Stomach (tissue), 9 donors: ENCODE measurements around the gene MS4A4E. TPM values are rescaled to one million over a fixed set of nuclear protein-coding genes. Genes with fewer than 3 reads are reported as not detected.

ENCODE experiments used
- DNase-seq, 2 donors: peaks; one replicate each; pipeline versions ENCODE4 v3.0.0 to v3.0.0-alpha.2; 2013 to 2019
- H3K27ac ChIP-seq, 5 donors: fragments of 200-600 bp in 4 of 5; sonication (generic) in 4 of 5; one replicate each; pipeline ENCODE4 v1.5.1; 2013 to 2019; ENCODE audit warnings: mild to moderate bottlenecking in 1 of 5, moderate library complexity in 1 of 5
- H3K27me3 ChIP-seq, 3 donors: fragments of 200-600 bp; sonication (generic); one replicate each; pipeline ENCODE4 v1.5.1; 2017 to 2019; ENCODE audit warnings: mixed run types in 1 of 3
- H3K36me3 ChIP-seq, 4 donors: fragments of 200-600 bp; sonication (generic); 1 replicate in 3 of 4; 2 replicates in 1 of 4; pipeline ENCODE4 v1.5.1; 2016 to 2019
- H3K4me1 ChIP-seq, 4 donors: fragments of 200-600 bp; sonication (generic); one replicate each; pipeline ENCODE4 v1.5.1; 2016 to 2019
- H3K4me3 ChIP-seq, 4 donors: fragments of 200-600 bp; sonication (generic) in 3 of 4; one replicate each; pipeline ENCODE4 v1.5.1; 2016 to 2019; ENCODE audit warnings: mild to moderate bottlenecking in 1 of 4
- H3K9me3 ChIP-seq, 4 donors: fragments of 200-600 bp; sonication (generic); one replicate each; pipeline ENCODE4 v1.5.1; 2016 to 2019
- CTCF ChIP-seq, 7 experiments: fragments of 450-650 bp in 4 of 7; fragments of 200-600 bp in 3 of 7; sonication (generic) in 3 of 7; IDR thresholded peaks; one replicate each; pipeline ENCODE4 v1.5.1; 2016 to 2019; ENCODE audit warnings: antibody characterized with exemption in 7 of 7, control low read depth in 2 of 7, mild to moderate bottlenecking in 1 of 7
- EP300 ChIP-seq: sonication (generic); formaldehyde crosslinking; IDR thresholded peaks from one replicate; pipeline ENCODE4 v1.6.1; 2017; ENCODE audit warnings: antibody characterized with exemption
- POLR2A ChIP-seq, 4 donors: fragments of 450-650 bp; IDR thresholded peaks; one replicate each; pipeline ENCODE4 v1.6.1; 2016; ENCODE audit warnings: antibody characterized with exemption in 4 of 4, control low read depth in 2 of 4, mild to moderate bottlenecking in 1 of 4, moderate library complexity in 1 of 4
- POLR2AphosphoS5 ChIP-seq, 3 donors: sonication (generic); formaldehyde crosslinking; IDR thresholded peaks; one replicate each; pipeline ENCODE4 v1.6.1; 2016; ENCODE audit warnings: antibody characterized with exemption in 3 of 3
- WGBS, 5 donors: extraction: QIAGEN DNeasy Blood & Tissue Kit in 3 of 5; methylation state at CpG; one replicate each; pipeline versions ENCODE4 v1.1.5 to v1.1.7; 2013 to 2018; 5-methylcytosine and 5-hydroxymethylcytosine counted together
- intact Hi-C: fragments of 100-400 bp; cut with DNase I; formaldehyde crosslinking; loops from one replicate; pipeline ENCODE4 v1.15.1; 2023; ENCODE audit warnings: low total_unique reads
- polyA plus RNA-seq, 3 donors: library from polyadenylated mRNA; stranded (reverse); fragments of 200-250 nt; gene quantifications; one replicate each; pipeline ENCODE4 v1.2.3, GENCODE V29; 2013
- total RNA-seq, 5 donors: library from RNA; depleted of rRNA; stranded (reverse); fragments of >200 nt; gene quantifications; one replicate each; pipeline versions ENCODE4 v1.1.0 to v1.2.3, GENCODE V29; 2014 to 2016
- donor health status: healthy with polysubstance abuse.
- donor health status: Bipolar disorder and iron deficiency.
- donor health status: healthy.

MS4A4E gene
- total and polyA plus RNA-seq, 8 donors: 0.25 to 16.2 (median 1.8) TPM; not detected in 2

DNA sequence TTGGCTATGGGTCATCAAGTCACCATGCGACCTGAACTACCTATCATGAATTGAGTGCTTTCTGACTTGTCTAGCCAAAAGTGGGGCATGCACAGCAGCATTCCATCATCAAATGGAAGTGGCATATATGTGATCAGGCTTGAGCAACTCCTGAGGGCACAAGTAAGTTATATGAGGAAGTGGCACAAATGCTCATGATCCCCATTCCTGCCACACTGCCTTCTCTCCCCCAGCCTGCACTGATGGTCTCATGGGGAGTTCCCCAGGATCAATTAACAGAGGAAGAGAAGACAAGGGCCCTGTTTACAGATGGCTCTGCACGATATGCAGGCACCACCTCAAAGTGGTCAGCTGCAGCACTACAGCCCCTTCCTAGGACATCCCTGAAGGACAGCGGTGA, 21.8 kb downstream of the MS4A4E start:
- TF ChIP-seq POLR2A (IDR thresholded peaks at IDR 0.05) (no peak), EP300 (no peak), POLR2AphosphoS5 (IDR thresholded peaks at IDR 0.05) (no peak), CTCF (IDR thresholded peaks at IDR 0.05) (no peak)
- intact Hi-C loops: no loop called here
- Histone ChIP-seq H3K27me3 (no peaks in the 10 kb centered on the region), H3K4me1 (no peaks in the 10 kb centered on the region), H3K4me3 (no peak overlapping the region), H3K9me3 (no peaks in the 10 kb centered on the region), H3K36me3 (no peaks in the 10 kb centered on the region), H3K27ac (no peak overlapping the region)
- 81 to 95% (median 86%) methylated on average over 3 of the region's 3 CpGs for WGBS, 5 donors
- no peak for DNase-seq

DNA sequence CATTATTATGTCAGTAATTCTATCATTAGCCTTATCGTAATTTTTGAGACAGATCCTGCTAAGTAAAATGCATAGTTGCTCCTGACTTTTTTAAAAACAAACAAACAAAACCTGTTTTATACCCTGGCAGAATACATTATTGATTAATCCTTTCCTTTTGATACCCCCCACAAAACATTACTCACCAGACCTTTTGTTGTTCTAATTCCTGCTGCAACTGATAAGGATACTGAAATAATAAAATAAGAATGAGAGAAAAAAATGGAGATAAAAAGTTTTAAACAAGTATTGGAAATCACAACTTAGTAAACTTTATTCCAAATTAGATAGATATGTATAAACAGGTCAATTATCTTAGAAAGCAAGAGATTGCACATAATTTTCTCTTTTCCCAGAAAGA, 28.6 kb downstream of the MS4A4E start:
- WGBS, 5 donors: 54 to 85% (median 58%) methylated on average over 1 of the region's 1 CpG
- TF ChIP-seq CTCF (IDR thresholded peaks at IDR 0.05) (no peak), EP300 (no peak), POLR2A (IDR thresholded peaks at IDR 0.05) (no peak), POLR2AphosphoS5 (IDR thresholded peaks at IDR 0.05) (no peak)
- no peaks in the 10 kb centered on the region for H3K27me3 ChIP-seq
- H3K36me3 ChIP-seq: no peaks in the 10 kb centered on the region
- H3K27ac ChIP-seq: no peak overlapping the region
- no peak for DNase-seq
- no peak overlapping the region for H3K4me3 ChIP-seq
- intact Hi-C loops: no loop called here
- H3K9me3 ChIP-seq: no peaks in the 10 kb centered on the region
- no peaks in the 10 kb centered on the region for H3K4me1 ChIP-seq

DNA sequence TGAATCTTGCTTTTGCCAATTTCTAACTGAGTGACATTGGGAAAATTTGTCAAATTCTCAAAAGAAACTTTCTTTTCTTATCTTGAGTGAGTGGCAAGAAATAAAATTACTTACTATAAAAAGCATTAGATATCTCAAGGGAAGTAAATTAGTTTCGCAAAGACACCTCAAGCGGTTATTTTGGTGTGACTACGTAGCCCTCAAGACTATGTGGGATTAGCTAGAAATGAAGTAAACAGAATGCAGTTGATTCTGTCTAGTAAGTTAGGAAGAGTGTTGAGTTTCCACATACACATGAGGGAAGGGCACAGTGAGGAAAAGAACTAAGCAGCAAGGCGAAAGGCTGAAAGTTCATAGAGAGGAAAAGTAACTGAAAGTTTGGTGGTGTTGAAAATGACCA, 31.7 kb downstream of the MS4A4E start:
- H3K4me1 ChIP-seq: no peaks in the 10 kb centered on the region
- H3K36me3 ChIP-seq: no peaks in the 10 kb centered on the region
- H3K27ac ChIP-seq: no peak overlapping the region
- H3K9me3 ChIP-seq: no peaks in the 10 kb centered on the region
- intact Hi-C loops: no loop called here
- no peaks in the 10 kb centered on the region for H3K27me3 ChIP-seq
- H3K4me3 ChIP-seq: no peak overlapping the region
- whole genome bisulfite sequencing, 5 donors: 92 to 95% (median 94%) methylated on average over 4 of the region's 4 CpGs
- TF ChIP-seq POLR2AphosphoS5 (IDR thresholded peaks at IDR 0.05): no peak
- TF ChIP-seq EP300: no peak
- TF ChIP-seq CTCF (IDR thresholded peaks at IDR 0.05): no peak
- no peak for TF ChIP-seq POLR2A (IDR thresholded peaks at IDR 0.05)
- DNase-seq: no peak

- intact Hi-C loops: no loop called here
- H3K9me3 ChIP-seq: no peaks in the 10 kb centered on the region
- no peak overlapping the region for H3K27ac ChIP-seq
- H3K4me1 ChIP-seq: no peaks in the 10 kb centered on the region
- H3K27me3 ChIP-seq: no peaks in the 10 kb centered on the region
- WGBS, 5 donors: 81 to 94% (median 86%) methylated on average over 3 of the region's 3 CpGs
- no peaks in the 10 kb centered on the region for H3K36me3 ChIP-seq
- no peak overlapping the region for H3K4me3 ChIP-seq
- TF ChIP-seq POLR2AphosphoS5 (IDR thresholded peaks at IDR 0.05) (no peak), POLR2A (IDR thresholded peaks at IDR 0.05) (no peak), EP300 (no peak), CTCF (IDR thresholded peaks at IDR 0.05) (no peak)
- no peak for DNase-seq
Observed at GRCh38 chr11:60209977-60210376, 33.0 kb downstream of the MS4A4E start.
